Trophoblast cell (in vitro differentiated cells and primary cell): Measurements from ENCODE around the gene RANBP9.

ENCODE experiments used
- DNase-seq, 2 donors: peaks; one replicate each; pipeline ENCODE4 v3.0.0-alpha.2; 2016
- H2AFZ ChIP-seq: 2 replicates; pipeline ENCODE4 v1.6.1; 2013; ENCODE audit warnings: low read length, moderate library complexity, mild to moderate bottlenecking; ENCODE audit not compliant: insufficient read depth, poor library complexity
- H2AK5ac ChIP-seq: 2 replicates; pipeline ENCODE4 v1.6.1; 2013; ENCODE audit warnings: mild to moderate bottlenecking, low read length
- H2BK120ac ChIP-seq: 2 replicates; pipeline ENCODE4 v1.6.1; 2013; ENCODE audit warnings: low read length, mild to moderate bottlenecking, moderate library complexity; ENCODE audit not compliant: insufficient read depth, poor library complexity
- H2BK12ac ChIP-seq: 2 replicates; pipeline ENCODE4 v1.6.1; 2013; ENCODE audit warnings: mild to moderate bottlenecking, low read length, moderate library complexity
- H2BK5ac ChIP-seq: 2 replicates; pipeline ENCODE4 v1.6.1; 2013; ENCODE audit warnings: low read length, low read depth, moderate library complexity, mild to moderate bottlenecking; ENCODE audit not compliant: poor library complexity
- H3K14ac ChIP-seq: 2 replicates; pipeline ENCODE4 v1.6.1; 2013; ENCODE audit warnings: mild to moderate bottlenecking, low read length
- H3K18ac ChIP-seq: 2 replicates; pipeline ENCODE4 v1.6.1; 2013; ENCODE audit warnings: mild to moderate bottlenecking, low read length
- H3K23ac ChIP-seq: 2 replicates; pipeline ENCODE4 v1.6.1; 2013; ENCODE audit warnings: low read length
- H3K27ac ChIP-seq: 2 replicates; pipeline ENCODE4 v1.5.1; 2013; ENCODE audit warnings: low read depth, mild to moderate bottlenecking, inconsistent platforms, low read length, moderate library complexity
- H3K27me3 ChIP-seq: 2 replicates; pipeline ENCODE4 v1.6.1; 2013; ENCODE audit warnings: inconsistent platforms, mild to moderate bottlenecking, low read length, moderate library complexity; ENCODE audit not compliant: insufficient read depth
- H3K36me3 ChIP-seq, 2 experiments: 1 replicate in 1 of 2; 2 replicates in 1 of 2; pipeline ENCODE4 v1.6.1; 2013; ENCODE audit warnings: low read length in 2 of 2, mild to moderate bottlenecking in 2 of 2, moderate library complexity in 1 of 2; ENCODE audit not compliant: insufficient read depth in 2 of 2, control insufficient read depth in 1 of 2
- H3K4ac ChIP-seq: 2 replicates; pipeline ENCODE4 v1.6.1; 2013; ENCODE audit warnings: low read depth, mild to moderate bottlenecking, low read length, moderate library complexity
- H3K4me1 ChIP-seq, 2 experiments: 1 replicate in 1 of 2; 2 replicates in 1 of 2; pipeline ENCODE4 v1.6.1; 2013; ENCODE audit warnings: low read length in 2 of 2, mild to moderate bottlenecking in 2 of 2, moderate library complexity in 1 of 2; ENCODE audit not compliant: insufficient read depth in 2 of 2, control insufficient read depth in 1 of 2
- H3K4me2 ChIP-seq: 2 replicates; pipeline ENCODE4 v1.6.1; 2013; ENCODE audit warnings: inconsistent platforms, mild to moderate bottlenecking, low read length, moderate library complexity
- H3K4me3 ChIP-seq: 2 replicates; pipeline ENCODE4 v1.5.1; 2013; ENCODE audit warnings: mild to moderate bottlenecking, low read depth, low read length, inconsistent platforms
- H3K79me1 ChIP-seq: one replicate; pipeline ENCODE4 v1.6.1; 2013; ENCODE audit warnings: low read length
- H3K79me2 ChIP-seq: 2 replicates; pipeline ENCODE4 v1.6.1; 2013; ENCODE audit warnings: low read length, mild to moderate bottlenecking; ENCODE audit not compliant: control insufficient read depth, insufficient read depth, poor library complexity
- H3K9ac ChIP-seq: 2 replicates; pipeline ENCODE4 v1.6.1; 2013; ENCODE audit warnings: mild to moderate bottlenecking, low read length
- H3K9me3 ChIP-seq: 2 replicates; pipeline ENCODE4 v1.6.1; 2013; ENCODE audit warnings: low read depth, mild to moderate bottlenecking, control low read depth, inconsistent platforms, low read length; ENCODE audit not compliant: insufficient read depth
- H4K12ac ChIP-seq: 2 replicates; pipeline ENCODE4 v1.6.1; 2013; ENCODE audit warnings: low read depth, mild to moderate bottlenecking, low read length, moderate library complexity
- H4K8ac ChIP-seq: 2 replicates; pipeline ENCODE4 v1.6.1; 2013; ENCODE audit warnings: low read depth, mild to moderate bottlenecking, low read length, moderate library complexity
- H4K91ac ChIP-seq: one replicate; pipeline ENCODE4 v1.6.1; 2013; ENCODE audit warnings: low read depth, mild to moderate bottlenecking, low read length, moderate library complexity
- WGBS: extraction: QIAGEN DNeasy Blood & Tissue Kit; methylation state at CpG from one replicate; pipeline ENCODE4 v1.1.7; 2013; ENCODE audit warnings: missing lambda C conversion rate; ENCODE audit not compliant: insufficient read length, insufficient coverage; ENCODE audit errors: extremely low coverage; 5-methylcytosine and 5-hydroxymethylcytosine counted together

Gene RANBP9

DNA sequence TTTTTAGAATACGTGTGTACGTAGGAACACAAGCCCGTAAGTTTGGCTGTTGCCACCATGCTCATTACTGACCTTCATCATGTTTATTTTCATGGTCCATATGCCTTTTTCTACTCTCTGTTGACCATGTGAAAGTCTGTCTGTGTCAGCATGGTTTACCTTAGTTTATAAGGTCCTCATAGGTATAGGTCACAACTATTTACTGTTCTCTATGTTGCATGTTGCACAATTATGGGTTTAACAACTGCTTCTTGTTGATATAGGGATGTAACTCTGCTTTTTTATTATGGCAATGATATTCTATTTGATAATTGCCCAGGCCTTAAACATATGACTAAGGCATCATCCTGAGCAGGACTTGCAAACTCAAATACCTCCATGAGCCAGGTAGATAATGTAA is 13.4 kb upstream of the RANBP9 start:
- Histone ChIP-seq H3K9me3 (peaks cover 2% of the 10 kb centered on the region), H3K27me3 (no peaks in the 10 kb centered on the region), H3K4me3 (no peak overlapping the region), H3K4ac (no peak overlapping the region), H2AFZ (no peak overlapping the region), H3K4me1 (peaks cover 7 to 11% of the 10 kb centered on the region in 2 experiments), H3K14ac (no peak overlapping the region), H3K23ac (no peak overlapping the region), H3K79me2 (no peaks in the 10 kb centered on the region), H3K36me3 (no peaks in the 10 kb centered on the region), H3K79me1 (peaks cover 3% of the 10 kb centered on the region), H4K8ac (no peak overlapping the region), H2BK120ac (no peak overlapping the region), H2BK12ac (no peak overlapping the region), H2BK5ac (no peak overlapping the region), H4K12ac (no peak overlapping the region), H3K18ac (no peak overlapping the region), H3K4me2 (no peak overlapping the region), H3K9ac (no peak overlapping the region), H3K27ac (no peak overlapping the region), H2AK5ac (no peak overlapping the region), H4K91ac (no peak overlapping the region)
- peak in 1 of 2 donors; percentile 11 for DNase-seq
- WGBS = no CpG with 5 or more reads among the region's 3 CpGs

DNA sequence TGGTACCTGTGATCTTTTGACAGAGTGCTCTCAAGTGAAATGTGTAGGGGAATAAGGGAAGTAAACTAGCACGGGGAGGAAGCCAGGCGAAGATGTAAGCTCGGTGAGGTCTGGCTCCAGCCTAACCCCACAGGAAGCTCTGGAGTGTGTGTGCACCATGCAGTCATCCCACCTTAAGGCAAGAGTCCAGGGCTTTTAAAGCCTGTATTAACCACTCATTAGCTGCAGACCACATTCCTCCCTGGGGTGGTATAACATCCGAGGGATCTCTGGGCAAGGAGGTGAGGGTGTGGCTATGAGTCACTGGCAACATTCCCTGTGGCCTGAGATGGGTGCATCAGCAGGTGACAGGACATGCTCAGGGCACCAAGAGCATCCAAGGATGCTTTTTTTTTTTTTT is 12.5 kb upstream of the RANBP9 start:
- Histone ChIP-seq H3K9me3 (no peaks in the 10 kb centered on the region), H4K8ac (no peak overlapping the region), H3K79me1 (peaks cover 3% of the 10 kb centered on the region), H3K4me2 (no peak overlapping the region), H3K36me3 (no peaks in the 10 kb centered on the region), H3K23ac (no peak overlapping the region), H2AK5ac (no peak overlapping the region), H3K27me3 (no peaks in the 10 kb centered on the region), H3K4ac (no peak overlapping the region), H2BK12ac (no peak overlapping the region), H3K9ac (no peak overlapping the region), H2BK5ac (no peak overlapping the region), H4K91ac (no peak overlapping the region), H4K12ac (no peak overlapping the region), H3K4me1 (peaks cover 7 to 11% of the 10 kb centered on the region in 2 experiments), H2AFZ (no peak overlapping the region), H3K14ac (no peak overlapping the region), H3K27ac (no peak overlapping the region), H3K4me3 (no peak overlapping the region), H3K18ac (no peak overlapping the region), H2BK120ac (no peak overlapping the region), H3K79me2 (no peaks in the 10 kb centered on the region)
- peak in 1 of 2 donors; percentile 42 for DNase-seq
- WGBS = no CpG with 5 or more reads among the region's 4 CpGs

DNA sequence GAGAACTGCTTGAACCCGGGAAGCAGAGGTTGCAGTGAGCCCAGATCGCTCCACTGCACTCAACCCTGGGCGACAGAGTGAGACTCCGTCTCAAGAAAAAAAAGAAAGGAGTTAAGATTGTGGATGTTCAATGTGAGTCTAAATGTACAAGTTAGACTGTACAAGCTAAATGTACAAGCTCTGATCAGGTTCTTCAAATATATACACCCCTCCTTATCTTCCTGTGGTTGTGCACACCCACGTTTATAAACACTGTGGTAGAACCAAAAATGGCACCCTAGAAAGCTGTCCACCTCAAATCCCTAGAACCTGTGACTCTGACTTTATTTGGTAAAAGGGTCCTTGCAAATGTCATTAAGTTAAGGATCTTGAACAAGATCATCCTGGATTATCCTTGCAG is 11.2 kb upstream of the RANBP9 start:
- H3K4ac ChIP-seq = no peak overlapping the region
- H2BK120ac ChIP-seq = no peak overlapping the region
- H3K27ac ChIP-seq = no peak overlapping the region
- no peak overlapping the region for H3K14ac ChIP-seq
- H4K91ac ChIP-seq = no peak overlapping the region
- no peak overlapping the region for H3K18ac ChIP-seq
- H3K23ac ChIP-seq = no peak overlapping the region
- DNase-seq = no peak
- no CpG with 5 or more reads among the region's 5 CpGs for WGBS
- H3K79me2 ChIP-seq = no peaks in the 10 kb centered on the region
- peaks cover 3% of the 10 kb centered on the region for H3K79me1 ChIP-seq
- no peak overlapping the region for H4K8ac ChIP-seq
- H3K9me3 ChIP-seq = no peaks in the 10 kb centered on the region
- peaks cover 7 to 8% of the 10 kb centered on the region in 2 experiments for H3K4me1 ChIP-seq
- H2BK12ac ChIP-seq = peak overlapping the region; percentile 30
- no peak overlapping the region for H2BK5ac ChIP-seq
- H3K9ac ChIP-seq = no peak overlapping the region
- H4K12ac ChIP-seq = no peak overlapping the region
- H3K4me2 ChIP-seq = no peak overlapping the region
- H3K4me3 ChIP-seq = no peak overlapping the region
- peak overlapping the region; percentile 26 for H2AK5ac ChIP-seq
- H3K36me3 ChIP-seq = no peaks in the 10 kb centered on the region
- H3K27me3 ChIP-seq = no peaks in the 10 kb centered on the region
- H2AFZ ChIP-seq = no peak overlapping the region

DNA sequence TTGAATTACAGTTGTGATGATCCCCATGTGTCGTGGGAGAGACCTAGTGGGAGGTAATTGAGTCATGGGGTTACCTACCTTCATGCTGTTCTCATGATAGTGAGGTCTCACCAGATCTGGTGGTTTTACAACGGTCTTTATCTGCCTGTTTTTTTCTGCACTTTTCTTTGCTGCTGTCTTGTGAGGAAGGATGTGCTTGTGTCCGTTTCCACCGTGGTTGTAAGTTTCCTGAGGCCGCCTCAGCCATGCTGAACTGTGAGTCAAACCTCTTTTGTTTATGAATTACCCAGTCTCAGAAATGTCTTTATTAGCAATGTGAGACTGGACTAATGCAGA is 6.5 kb upstream of the RANBP9 start:
- Histone ChIP-seq H3K4ac (no peak overlapping the region), H3K79me2 (no peaks in the 10 kb centered on the region), H3K4me1 (no peaks in the 10 kb centered on the region), H3K14ac (no peak overlapping the region), H4K12ac (no peak overlapping the region), H3K4me2 (no peak overlapping the region), H3K36me3 (no peaks in the 10 kb centered on the region), H3K23ac (no peak overlapping the region), H4K8ac (no peak overlapping the region), H2BK12ac (no peak overlapping the region), H3K18ac (no peak overlapping the region), H3K9me3 (peaks cover 8% of the 10 kb centered on the region), H2BK120ac (no peak overlapping the region), H3K4me3 (no peak overlapping the region), H2AK5ac (no peak overlapping the region), H2AFZ (no peak overlapping the region), H3K27me3 (no peaks in the 10 kb centered on the region), H3K9ac (no peak overlapping the region), H3K79me1 (peaks cover 3% of the 10 kb centered on the region), H3K27ac (no peak overlapping the region), H2BK5ac (no peak overlapping the region), H4K91ac (no peak overlapping the region)
- no CpG with 5 or more reads among the region's 5 CpGs for WGBS
- DNase-seq = no peak
